ENCODE results near the gene CPPED1.
"Not testable (repeated sequence)": the region's sequence is repeated elsewhere in the genome, so short reads cannot be mapped to it uniquely, and the experiment has no call there.

The CPPED1 gene, protein sequence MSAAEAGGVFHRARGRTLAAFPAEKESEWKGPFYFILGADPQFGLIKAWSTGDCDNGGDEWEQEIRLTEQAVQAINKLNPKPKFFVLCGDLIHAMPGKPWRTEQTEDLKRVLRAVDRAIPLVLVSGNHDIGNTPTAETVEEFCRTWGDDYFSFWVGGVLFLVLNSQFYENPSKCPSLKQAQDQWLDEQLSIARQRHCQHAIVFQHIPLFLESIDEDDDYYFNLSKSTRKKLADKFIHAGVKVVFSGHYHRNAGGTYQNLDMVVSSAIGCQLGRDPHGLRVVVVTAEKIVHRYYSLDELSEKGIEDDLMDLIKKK

DNA sequence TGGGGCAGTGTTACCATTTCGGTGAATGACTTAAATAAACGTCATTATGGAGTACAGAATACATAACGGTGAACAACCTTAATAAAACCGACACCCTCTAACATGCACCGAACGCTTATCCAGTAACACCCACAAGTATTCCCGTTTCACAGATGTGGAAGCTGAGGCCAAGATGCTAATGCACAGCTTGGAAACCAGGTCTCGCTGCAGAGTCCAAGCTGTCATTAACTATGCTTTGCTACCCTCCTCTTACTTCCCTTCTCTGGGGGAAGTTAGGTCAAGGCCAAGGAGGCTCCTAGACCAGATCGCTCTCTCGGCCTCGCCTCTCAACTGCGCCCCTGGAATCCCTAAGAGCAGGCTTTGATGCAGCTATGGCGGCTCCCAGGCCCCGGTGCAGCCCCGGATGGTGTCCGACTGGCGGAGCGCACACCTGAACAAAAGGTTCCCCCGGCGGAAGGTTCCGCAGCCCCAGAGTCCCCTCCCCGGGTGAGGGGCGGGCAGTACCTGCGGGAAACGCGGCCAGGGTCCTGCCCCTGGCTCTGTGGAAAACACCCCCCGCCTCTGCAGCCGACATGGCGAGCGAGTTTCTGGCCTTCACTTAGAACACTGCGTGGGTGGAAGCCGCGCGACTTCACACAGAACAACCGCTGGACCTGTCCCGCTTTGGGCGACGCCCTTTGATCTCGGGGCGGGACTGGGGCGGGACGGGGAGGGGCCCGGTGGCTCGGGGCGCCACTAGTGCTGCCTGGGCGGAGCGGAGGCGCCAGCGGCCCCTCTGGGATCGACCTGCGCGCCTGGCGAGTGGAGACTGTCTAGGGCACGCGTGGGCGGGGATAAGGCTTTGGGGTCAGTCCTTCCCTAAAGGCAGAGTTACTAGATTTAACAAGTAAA, at the start of gene CPPED1:
Gene CPPED1 (minus strand): TSS at position 685 of the 891 bp plus-strand sequence. CDS start 111 bp downstream, at position 574.
- DNase-seq (ENCODE audit: low read depth in 3 of 3, low spot score in 1 of 3): peak; percentile 66 to 93 (median 79)

DNA sequence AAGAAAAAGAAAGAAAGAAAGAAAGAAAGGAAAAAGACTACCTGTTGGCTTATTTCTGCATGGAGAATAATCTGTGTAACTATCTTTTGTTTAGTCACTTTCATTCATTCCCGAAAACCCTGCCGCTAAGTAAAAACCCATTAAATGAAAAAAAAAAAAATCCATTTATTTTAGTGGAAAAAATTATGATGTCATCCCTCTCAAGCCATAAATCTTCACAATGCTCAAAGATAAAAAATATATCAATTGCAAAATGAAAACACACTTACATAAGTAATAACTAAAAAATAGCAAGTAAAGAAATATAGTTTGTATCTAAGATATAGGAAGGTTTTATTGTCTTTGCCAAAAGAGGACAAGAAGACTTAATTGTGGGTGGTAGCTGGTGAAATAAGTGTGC, 46.5 kb upstream of the CPPED1 start:
- no peak for DNase-seq (ENCODE audit: low read depth in 3 of 3, low spot score in 1 of 3)

DNA sequence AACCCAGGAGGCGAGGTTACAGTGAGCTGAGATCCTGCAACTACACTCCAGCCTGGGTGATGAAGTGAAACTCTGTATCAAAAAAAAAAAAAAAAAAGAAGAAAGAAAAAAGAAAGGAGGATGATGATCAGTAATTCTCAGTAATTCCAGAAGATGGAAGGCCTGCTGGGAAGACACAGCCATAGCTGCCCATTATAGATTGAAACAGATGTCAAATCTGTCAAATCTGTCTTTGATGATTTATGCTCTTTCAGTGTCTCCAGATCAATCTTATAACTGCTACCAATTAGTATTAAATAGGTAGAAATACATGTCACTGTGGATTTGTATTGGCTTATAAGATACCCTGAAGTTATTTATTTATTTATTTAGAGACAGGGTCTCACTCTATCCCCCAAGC, 42.9 kb upstream of the CPPED1 start:
- DNase-seq (ENCODE audit: low read depth in 3 of 3, low spot score in 1 of 3): no peak

DNA sequence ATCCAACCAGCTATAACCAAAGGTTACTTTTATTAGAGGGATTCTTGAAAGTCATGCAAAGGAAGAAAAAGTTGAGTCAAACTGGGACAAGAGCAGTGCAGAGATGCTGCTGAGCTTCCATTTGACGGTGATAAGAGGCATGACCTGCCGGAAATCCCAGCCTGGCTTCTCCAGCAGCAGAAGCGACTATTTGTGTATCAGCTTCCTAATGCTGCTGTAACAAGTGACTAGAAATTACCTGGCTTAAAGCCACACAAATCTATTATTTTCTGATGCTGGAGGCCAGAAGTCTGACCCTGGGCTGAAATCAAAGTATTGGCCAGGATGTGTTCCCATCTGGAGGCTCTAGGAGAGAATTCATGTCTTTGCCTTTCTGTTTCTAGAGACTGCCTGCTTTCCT, 41.6 kb upstream of the CPPED1 start:
- no peak for DNase-seq (ENCODE audit: low read depth in 3 of 3, low spot score in 1 of 3)

DNA sequence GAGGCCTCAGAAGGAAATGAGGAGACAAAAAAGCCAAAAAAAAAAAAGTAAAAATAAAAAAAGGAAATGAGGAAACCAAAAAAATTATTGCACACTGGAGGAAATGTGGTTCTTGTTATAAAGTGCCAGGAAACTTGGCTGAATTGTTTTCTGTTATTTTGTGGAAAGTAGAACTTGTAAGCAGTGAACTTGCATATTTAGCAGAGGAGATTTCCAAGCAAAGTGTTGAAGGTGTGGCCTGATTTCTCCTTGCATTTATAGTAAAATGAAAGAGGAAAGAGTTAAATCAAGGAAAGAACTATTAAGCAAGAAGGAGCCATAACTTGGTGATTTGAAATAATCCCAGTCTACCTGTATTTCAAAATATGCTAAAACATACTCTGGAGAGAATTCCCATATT, 34.1 kb upstream of the CPPED1 start:
- no peak for DNase-seq (ENCODE audit: low read depth in 3 of 3, low spot score in 1 of 3)

DNA sequence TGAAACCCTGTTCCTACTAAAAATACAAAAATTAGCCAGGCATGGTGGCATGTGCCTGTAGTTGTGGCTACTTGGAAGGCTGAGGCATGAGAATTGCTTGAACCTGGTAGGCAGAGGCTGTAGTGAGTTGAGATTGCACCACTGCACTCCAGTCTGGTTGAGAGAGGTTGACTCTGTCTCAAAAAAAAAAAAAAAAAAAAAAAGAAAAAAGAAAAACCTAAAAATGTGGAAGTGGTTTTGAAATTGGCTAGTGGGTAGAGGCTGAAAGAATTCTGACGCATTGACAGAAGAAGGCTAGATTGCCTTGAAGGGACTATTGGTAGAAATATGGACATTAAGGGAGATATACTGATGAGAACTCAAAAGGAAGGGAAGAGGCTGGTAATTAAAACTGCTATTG, 33.6 kb upstream of the CPPED1 start:
- DNase-seq (ENCODE audit: low read depth in 3 of 3, low spot score in 1 of 3): no peak

DNA sequence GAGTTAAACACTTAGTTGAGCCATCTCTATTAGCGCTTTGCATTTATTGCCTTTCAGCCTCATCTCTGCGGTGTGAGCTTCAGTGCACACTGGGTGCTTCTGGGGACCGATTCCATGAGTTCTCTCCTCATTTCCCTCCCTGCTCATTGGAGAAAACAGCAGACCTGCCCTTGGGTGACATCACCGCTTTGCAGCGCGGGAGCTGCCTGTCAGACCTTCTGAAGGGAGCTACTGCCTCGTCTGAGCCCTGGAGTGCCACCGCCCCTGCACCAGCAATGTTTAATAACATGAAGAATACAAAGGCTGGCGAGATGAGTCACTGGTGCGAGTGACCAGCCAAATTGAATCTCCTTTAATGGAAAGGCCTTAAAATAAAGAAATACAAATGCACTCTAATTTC, 30.2 kb upstream of the CPPED1 start:
- no peak for DNase-seq (ENCODE audit: low read depth in 3 of 3, low spot score in 1 of 3)

DNA sequence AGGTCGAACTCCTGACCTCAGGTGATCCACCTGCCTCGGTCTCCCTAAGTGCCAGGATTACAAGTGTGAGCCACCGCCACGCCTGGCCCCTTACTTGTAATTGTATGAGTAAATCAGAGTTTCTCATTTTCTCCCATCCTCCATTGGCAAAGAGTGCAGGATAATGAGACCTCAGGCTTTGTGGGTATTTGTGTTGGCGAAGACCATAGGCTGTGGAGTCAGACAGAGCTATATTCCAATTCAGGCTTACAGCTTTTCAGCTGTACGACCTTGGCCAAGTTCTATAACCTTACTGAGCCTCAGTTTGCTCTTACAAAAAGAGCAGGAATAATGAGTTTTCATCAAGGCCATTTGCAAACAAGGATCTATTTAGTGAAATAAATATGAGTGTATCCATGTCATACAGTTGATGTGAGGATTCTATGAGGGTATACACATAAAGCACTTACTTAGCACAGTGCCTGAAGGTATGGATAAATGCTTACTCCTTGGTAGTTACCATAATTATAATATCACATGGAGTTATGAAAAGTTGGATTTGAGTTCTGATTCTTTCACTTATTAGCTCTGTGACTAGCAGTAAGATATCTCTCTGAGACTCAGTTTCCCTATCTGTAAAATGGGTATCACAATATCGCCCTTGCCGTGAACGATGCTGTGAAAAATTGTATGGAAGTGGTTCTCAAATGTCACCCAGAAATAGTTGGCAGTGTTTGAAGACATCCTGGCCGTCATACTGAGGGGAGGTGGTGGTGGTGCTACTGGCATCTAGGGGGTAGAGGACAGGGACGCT, 25.6 kb upstream of the CPPED1 start:
- no peak for DNase-seq (ENCODE audit: low read depth in 3 of 3, low spot score in 1 of 3)

DNA sequence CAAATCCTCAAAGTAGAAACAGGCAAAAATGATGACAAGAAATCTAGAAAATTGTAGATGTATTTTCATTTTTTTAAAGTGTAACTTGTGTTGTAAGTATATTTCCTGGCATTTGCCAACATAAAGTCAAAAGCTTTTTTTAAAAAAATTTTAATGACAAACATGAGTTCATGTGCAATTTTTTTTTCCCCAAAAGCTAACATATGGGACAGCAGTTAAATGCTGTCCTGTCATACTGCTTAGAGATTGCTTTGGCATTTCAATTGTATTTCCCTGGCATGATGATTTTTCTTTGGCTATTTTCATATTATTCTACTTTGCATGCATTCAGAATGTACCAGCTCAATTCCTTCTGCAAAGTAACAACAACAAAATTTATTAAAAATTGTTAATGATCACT, 24.5 kb upstream of the CPPED1 start:
- DNase-seq (ENCODE audit: low read depth in 3 of 3, low spot score in 1 of 3): no peak

DNA sequence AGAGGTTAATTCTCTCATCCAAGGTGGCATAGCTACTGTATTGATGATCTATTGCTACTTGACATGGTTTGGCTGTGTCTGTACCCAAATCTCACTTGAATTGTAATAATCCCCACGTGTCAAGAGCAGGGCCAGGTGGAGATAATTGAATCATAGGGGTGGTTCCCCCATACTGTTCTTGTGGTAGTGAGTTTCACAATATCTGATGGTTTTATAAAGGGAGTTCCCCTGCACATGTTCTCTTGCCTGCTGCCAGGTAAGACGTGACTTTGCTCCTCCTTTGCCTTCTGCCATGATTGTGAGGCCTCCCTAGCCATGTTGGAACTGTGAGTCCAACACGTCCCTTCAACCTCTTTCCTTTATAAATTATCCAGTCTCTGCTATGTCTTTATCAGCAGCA, 22.9 kb upstream of the CPPED1 start:
- no peak for DNase-seq (ENCODE audit: low read depth in 3 of 3, low spot score in 1 of 3)

DNA sequence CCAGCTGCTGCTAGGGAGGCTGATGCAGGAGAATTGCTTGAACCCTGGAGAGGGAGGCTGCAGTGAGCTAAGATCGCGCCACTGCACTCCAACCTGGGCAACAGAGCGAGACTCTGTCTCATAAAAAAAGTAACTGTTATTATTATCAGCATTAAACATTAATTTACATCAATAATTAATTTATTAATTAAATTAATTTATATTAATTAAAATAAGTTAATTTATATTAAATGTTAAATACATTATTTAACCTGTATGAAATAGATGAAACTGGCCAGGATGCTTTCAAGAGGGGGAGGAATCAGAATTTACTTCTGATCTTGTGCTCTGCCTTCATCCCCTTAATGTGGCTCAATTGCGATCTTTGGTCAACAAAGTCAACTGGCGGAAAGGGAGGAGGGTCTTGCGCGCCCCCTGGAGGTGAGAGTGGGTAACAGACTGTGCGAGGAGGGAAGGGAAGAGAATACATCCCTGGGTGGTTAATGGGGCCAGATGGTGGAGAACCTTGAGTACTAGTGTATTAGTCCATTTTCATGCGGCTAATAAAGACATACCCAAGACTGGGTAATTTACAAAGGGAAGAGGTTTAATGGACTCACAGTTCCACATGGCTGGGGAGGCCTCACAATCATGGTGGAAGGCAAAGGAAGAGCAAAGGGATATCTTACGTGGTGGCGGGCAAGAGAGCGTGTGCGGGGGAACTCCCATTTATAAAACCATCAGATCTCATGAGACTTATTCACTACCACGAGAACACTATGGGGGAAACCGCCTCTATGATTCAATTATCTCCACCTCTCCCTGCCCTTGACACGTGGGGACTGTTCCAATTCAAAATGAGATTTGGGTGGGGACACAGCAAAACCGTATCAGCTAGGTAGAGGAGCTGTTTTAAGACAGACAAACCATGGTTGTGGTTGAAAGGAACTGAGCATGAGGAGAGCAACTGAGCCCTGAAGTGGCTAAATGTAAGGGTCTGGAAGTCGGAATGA, 15.7 kb upstream of the CPPED1 start:
- peak; percentile 35 to 82 (median 50) for DNase-seq (ENCODE audit: low read depth in 3 of 3, low spot score in 1 of 3)

DNA sequence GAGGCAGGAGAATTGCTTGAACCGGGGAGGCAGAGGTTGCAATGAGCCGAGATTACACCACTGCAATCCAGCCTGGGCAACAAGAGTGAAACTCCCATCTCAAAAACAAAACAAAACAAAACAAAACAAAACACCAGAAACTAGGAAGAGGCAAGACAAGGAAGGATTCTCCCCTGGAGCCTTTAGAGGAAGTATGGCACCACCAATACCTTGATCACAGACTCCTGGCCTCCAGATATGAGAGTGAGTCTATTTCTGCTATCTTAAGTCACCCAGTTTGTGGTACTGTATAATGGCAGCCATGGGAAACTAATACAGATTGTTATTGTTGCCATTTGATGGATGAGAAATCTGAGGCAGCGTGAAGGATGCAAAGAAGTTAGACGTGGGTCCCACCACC, 14.6 kb upstream of the CPPED1 start:
- DNase-seq (ENCODE audit: low read depth in 3 of 3, low spot score in 1 of 3): no peak

DNA sequence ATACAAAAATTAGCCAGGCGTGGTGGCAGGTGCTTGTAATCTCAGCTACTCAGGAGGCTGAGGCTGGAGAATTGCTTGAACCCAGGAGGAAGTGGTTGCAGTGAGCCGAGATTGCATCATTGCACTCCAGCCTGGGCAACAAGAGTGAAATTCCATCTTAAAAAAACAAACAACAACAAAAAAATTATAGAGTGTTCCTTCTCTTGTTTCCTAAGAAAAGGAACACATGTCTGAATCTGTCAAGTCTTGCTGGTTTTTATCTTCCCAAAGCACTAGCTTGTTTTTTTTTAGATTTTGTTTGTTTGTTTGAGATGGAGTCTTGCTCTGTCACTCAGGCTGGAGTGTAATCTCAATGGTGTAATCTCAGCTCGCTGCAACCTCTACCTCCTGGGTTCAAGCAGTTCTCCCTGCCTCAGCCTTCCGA, 13.1 kb upstream of the CPPED1 start:
- DNase-seq (ENCODE audit: low read depth in 3 of 3, low spot score in 1 of 3): not testable (repeated sequence)

DNA sequence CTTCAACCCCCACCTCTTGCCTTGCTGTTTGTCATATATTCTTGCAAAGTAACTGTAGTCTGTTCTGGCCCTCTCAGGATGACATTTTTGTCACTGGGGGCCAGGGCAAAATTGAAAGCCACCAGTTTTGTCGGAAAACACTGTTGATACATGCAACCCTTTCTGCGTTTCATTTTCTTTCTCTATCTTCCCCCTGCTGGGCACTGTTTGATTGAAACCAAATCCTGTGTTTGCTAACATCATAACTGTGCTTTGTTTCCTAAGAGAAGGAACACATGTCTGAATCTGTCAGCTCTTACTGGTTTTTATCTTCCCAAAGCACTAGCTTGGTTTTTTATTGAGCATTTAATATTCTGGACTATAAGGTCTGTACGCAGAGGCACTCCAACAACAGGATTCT, 11.7 kb upstream of the CPPED1 start:
- no peak for DNase-seq (ENCODE audit: low read depth in 3 of 3, low spot score in 1 of 3)

DNA sequence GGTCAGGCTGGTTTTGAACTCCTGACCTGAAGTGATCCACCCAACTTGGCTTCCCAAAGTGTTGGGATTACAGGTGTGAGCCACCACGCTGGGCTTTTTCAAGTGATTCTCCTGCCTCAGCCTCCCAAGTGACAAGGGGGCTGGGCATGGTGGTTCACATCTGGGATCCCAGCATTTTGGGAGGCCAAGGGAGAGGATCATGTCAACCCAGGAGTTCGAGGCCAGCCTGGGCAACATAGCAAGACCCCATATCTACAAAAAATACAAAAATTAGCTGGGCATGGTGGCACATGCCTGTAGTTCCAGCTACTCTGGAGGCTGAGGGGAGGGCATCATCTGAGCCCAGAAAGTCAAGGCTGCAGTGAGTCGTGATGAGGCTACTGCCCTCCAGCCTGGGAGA, 10.0 kb upstream of the CPPED1 start:
- not testable (repeated sequence) for DNase-seq (ENCODE audit: low read depth in 3 of 3, low spot score in 1 of 3)

DNA sequence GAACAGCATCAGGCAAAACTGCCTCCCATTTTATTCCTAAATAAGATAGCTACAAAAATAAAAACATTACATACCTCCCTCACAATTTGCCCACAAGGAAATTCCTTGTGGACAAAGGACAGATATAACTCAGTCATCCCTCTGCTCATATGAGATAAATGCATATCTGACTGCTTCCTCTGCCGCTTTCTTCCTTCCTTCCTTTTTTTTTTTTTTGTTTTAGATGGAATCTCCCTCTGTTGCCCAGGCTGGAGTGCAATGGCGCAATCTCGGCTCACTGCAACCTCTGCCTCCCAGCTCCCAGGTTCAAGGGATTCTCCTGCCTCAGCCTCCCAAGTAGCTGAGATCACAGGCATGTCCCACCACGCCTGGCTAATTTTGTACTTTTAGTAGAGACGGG, 9.6 kb upstream of the CPPED1 start:
- not testable (repeated sequence) for DNase-seq (ENCODE audit: low read depth in 3 of 3, low spot score in 1 of 3)

DNA sequence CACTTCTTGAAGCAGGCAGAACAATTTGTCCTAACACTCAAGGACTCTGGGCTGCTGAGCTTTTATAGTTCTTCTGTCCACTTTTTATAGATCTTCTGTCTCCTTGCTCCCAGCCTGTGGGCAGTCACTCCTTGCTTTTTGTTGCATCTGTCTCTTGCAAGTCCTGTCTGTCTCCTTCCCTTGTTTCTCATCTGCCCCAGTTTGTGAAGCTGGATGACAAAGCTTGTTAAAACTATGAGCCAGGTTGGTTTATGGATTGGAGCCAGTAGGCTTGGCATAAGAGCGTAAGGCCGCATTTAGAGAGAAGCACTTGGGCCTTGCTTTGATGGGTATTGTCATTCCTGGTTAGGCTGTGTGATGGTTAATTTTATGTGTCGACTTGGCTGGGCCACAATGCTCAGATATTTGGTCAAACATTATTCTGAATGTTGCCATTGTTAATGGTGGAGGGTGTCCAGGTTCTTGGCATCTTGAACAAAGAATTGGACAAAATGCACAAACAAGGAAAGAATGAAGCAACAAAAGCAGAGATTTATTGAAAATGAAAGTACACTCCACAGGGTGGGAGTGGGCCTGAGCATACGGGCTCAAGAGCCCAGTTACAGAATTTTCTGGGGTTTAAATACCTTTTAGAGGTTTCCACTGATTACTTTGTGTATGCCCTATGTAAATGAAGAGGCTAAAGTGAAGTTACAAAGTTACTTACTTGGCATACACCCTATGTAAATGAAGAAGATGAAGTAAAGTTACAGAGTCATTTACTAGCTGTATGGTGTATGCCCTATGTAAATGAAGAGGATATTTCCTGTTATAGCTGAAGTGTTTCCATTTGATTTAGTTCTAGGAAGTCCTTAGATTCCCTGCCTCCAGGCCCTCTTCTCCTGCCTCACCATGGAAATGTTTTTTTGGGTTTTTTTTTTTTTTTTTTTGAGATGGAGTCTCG, 8.0 kb upstream of the CPPED1 start:
- no peak for DNase-seq (ENCODE audit: low read depth in 3 of 3, low spot score in 1 of 3)

DNA sequence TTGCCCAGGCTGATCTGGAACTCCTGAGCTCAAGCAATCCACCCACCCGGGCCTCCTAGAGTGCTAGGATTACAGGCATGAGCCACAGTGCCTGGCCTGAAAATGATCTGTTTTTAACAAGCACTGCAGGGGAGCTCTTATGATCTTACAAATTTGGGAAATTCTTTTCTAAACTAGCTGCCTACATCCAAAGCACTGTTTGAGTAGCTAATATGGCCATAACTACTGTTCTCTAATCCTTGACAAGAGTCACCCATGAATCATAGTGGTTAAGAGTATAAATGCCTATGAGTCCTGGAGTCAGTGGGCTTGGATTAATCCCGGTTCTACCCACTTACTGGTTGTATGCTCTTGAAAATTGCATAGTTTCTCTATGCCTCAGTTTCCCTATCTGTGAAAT, 1.4 kb upstream of the CPPED1 start:
- DNase-seq (ENCODE audit: low read depth in 3 of 3, low spot score in 1 of 3): no peak

DNA sequence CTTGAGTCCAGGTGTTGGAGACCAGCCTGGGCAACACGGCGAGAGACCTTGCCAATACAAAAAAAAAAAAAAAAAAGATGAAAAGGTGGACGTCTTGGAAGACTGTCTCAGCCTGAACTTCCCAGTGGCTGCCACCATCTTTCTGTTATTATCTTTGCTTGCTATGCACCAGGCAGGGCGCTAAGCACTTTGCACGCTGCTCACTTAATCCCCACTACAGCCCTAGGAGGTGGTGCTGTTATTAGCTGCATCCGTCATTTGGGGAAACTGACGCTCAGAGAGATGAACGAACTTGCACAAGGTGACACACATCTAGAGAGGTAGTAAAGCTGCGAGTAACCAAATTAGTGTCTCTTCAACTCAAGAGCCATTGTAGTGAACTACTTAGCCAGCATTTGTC, 708 bp upstream of the CPPED1 start:
- DNase-seq (ENCODE audit: low read depth in 3 of 3, low spot score in 1 of 3): no peak
